SW 1271 (cell line): ENCODE data around the gene ST7.
"Not testable (repeated sequence)": the region's sequence is repeated elsewhere in the genome, so short reads cannot be mapped to it uniquely, and the experiment has no call there.

Experiments
- DNase-seq, 2 experiments: peaks; one replicate each; lab custom pipeline; 2025; lab: John Stamatoyannopoulos, UW

ST7 gene

DNA sequence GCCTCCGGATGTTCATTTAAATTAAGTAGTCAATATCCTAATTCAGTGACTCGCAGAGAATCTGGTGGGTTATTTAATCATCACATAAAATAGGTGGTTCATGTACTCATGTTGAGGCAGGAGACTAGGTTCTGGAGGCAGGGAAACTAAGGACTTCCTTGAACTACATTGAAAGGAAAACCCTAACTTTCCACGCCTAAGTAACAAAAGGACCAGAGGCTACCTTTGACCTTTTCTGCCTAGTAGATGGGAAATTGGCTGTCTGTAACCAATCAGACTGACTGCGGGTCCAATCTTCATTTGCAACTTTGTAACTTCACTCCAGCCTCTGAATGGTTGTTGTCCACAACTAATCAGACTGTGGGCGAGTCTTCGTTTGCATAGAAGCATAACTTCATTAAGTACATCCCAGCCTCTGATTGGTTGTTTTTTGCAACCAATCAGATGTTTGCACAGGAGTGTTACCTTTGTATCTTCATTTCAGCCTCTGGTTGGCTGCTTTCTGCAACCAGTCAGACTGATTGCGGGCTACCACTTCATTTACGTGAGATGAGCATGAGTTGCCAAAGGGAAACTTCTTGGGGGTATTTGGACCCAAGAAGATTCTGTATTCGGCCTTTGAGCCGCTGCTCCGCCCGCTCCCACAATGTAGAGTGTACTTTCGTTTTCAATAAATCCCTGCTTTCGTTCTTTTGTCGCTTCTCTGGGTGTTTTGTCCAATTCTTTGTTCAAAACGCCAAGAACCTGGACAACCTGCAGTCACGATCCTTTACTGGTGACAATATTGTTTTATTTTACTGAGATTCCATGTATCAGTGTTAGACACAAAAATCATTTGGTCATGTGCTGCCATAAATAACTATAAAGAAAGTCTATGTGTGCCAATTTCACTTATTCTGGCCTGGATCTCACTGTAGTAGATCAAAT is 1.7 kb upstream of the ST7 start:
- DNase-seq, result no peak

DNA sequence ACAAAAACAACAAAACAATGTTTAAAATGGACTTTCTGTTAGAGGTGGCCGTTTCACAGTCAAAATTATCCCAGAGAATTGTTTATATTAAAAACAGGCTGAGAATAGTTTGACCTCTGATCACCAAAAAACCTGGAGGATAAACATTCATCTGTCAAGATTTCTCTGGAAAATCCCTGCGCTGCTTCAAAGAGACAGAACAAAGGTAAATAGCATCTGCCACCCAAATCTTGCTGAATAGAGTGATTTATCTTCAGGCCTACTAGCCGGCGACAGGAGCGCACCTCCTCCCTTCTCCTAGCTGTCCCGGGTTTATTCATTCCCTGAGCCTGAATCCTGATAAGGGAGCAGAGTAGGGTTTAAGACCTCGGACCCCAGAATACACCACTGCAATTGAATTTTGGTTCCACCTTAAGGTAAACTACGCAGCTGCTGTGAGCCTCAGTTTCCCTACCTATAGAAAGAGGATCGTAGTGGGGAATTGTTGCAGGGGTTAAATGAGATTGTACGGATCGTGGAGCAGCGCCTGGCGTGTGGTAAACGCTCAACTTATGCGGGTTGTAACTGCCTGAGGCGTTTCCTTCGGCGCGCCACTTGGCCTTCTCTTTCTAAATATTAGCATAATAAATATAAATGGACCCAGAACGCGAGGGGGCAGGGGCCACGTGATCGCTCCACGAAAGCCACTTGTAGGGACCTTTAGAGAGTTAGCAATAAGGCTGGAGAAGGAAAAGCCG is 498 bp upstream of the ST7 start:
- peak in 1 of 2 experiments; percentile 58 for DNase-seq

DNA sequence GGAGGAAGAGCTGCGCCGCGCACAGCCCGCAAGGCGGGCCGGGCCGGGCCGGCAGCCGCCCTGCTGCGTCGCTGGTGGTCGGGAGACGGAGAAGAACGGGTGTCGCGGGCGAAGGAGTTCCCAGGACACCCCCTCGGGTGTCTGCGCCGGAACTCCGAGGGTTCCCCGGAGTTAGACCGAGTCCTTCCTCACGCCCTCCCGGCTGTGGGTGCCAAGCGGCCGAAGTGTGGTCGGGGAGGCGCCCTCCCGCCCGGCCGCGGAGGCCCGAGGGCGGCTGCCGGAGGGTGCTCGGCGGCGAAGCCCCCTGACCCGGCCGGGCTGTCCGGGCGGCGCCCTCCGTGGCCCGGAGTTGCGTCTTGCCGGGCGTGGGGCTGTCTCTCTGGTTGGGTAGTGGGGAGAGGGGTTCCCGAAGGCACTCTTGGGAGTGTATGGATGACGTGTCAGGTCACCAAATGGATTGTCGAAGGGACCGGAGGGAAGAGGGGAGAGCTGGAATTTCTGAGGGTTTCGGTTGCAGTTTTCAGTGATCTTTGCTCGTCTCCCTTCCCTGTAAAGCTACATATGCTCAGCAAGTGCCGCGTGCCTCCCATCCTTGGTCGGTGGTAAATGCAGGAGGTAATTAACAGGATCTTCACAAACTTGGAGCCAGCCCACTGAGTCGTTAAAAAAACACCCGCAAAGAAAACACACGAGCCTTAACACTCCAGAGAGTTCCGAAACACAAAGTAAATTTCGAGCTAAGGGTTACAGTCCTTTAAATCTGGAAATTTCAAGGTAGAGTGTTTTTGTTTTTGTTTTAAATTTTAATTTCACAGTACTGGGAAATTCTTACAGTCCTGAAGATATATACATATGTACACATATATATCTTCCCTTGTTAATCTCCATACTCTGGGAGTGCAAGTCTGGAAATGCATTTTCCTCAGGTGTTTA is 871 bp downstream of the ST7 start:
- DNase-seq, result peak; percentile 44 to 83

DNA sequence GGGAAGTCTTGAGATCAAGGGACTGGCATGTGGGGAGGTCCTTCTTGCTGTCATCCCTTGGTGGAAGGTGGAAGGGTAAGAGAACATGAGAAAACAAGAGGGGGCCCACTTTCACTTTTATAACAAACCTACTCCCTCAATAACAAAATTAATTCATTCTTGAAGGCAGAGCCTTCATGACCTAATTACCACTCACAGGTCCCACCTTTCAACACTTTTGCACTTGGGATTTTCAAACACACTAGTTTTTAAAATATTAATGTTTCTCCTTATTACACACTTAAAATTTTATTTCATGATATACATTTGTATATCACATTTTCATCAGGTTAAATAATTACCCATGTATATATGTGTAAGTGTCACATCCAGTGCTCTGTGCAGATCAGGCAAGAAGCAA is 2.0 kb downstream of the ST7 start:
- no peak for DNase-seq

DNA sequence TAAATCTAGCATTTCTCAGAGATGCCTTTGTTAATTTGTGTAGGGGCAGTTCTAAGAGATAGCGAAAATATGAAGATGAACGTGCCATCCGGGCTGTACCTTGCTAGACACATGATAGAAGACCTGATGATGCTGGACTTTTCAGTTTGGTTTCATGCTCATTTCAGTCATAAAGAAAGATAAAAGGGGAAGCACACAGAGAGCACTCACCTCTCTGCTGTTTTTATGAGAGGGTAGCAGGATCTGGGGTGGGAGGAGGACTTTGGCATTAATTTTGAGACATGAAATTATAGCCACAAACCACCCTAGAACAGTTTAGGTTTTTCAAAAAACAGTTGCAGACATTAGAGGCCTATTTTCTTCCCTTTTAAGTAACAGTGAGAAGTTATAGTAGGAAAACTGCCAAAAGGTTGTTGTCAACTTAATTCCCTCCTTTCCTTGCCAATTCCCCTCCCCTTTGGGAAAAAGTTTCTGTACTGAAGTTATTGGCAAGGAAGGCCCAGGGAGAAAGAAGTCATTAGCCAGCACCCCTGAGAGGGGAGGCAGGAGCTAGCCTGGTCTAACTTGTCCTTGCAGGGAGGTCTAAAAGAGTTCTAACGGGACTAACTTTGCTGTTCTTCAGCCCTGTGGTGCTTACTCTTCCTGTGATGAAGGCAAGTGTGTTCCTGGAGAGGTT is 2.6 kb downstream of the ST7 start:
- no peak for DNase-seq

DNA sequence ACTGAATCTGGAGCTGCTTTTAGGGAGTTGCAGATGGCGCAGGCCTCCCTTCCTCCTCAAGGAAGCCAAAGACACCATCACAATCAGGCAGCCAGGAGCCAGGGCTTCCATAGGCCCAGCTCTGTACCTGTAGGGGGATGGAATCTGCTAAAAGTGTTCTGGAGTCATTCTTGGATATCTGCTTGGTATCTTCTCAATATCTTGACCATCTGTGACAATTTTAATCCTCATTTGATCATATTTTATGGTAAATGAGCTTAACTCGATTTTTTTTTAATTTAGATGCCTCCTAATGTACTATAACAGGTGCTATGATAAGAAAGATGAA is 3.1 kb downstream of the ST7 start:
- no peak for DNase-seq

DNA sequence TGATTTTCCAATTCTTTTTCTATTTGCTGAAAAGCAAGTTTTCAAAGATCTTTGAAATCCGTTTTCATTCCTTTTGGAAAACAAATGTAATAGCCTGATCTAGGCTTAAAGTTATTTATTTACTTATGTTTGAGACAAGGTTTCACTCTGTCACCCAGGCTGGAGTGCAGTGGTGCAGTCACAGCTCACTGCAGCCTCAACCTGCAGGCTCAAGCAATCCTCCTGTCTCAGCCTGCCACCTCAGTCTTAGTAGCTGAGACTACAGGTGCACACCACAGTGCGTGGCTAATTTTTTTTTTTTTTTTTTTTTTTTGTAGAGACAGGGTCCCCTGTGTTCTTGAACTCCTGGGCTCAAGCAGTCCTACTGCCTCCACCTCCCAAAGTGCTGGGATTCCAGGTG is 4.6 kb downstream of the ST7 start:
- DNase-seq, result no peak

DNA sequence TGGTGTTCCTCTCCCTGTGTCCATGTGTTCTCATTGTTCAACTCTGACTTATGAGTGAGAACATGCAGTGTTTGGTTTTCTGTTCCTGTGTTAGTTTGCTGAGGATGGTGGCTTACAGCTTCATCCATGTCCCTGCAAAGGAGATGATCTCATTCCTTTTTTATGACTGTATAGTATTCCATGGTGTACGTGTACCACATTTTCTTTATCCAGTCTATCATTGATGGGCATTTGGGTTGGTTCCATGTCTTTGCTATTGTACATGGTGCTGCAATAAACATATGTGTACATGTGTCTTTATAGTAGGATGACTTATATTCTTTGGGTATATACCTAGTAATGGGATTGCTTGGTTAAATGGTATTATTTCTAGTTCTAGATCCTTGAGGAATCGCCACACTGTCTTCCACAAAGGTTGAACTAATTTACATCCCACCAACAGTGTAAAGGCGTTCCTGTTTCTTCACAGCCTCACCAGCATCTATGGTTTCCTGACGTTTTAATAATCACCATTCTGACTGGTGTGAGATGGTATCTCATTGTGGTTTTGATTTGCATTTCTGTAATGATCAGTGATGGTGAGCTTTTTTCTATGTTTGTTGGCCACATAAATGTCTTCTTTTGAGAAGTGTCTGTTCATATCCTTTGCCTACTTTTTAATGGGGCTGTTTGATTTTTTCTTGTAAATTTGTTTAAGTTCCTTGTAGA is 8.8 kb downstream of the ST7 start:
- not testable (repeated sequence) for DNase-seq

DNA sequence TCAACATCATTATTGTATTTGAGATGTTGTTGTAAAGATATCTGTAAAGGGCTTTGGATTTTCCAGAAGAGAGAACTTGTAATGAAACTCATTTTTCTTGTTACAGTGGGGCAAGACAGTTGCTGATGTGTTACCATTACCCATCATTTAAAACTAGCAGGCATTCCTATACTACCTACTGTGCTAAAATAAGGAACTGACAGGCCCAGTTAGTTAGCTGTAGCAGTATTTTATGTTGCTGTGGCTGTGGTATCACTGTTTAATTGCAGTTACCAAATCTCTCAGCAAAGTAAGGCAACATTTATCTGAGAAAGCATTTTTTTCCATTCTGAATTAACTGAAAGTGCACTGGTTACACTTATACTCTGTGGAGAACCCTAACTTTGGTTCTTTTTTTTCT is 9.9 kb downstream of the ST7 start:
- DNase-seq, result no peak

DNA sequence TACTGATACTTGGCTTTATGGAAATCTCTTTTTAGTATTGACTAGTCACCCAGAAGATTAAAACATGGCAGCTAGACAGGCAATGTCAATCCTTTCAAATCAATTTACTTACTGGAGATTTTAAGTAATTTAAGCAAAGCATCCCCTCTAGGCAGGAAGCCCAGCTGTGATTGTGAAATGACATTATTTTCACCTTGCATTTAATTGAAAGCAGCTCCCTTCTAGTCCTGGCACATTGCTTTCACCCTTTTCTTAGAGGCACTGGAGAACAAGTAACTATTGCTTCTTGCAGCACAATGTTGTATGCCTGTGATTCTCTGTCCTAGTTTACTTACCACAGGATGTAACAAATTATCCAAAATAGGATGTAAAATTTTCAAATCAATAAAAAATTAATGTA is 13.3 kb downstream of the ST7 start:
- DNase-seq, result no peak

DNA sequence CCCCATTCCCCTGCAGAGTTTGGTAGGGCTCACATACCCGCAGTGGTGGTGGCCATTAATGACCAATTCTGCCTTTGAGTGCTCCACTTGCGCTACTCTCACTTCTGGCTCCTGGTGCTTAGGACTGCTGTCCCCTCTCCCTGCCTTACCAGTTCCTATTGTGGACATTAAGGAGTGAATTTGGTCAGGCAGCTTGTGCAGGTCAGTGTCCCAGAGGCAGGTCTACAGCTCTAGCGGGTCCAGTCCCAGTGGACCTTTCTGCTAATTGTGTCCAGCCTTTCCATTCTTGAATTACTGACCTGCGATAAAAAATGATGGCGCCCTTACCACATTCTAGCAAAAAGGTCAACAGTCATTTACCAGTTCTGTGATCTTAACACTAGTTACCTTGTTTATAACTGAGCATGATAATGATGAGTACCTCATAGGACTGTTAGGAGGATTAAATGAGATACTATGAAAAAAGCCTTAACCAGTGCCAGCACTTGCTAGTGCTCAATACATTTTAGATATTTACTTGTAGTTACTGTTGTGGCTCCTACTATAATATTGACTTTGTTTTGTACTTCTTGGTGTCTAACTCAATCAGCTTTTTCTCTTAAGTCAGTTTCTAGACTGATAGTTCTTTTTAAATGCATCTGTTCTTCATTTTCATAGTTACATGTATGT is 14.1 kb downstream of the ST7 start:
- no peak for DNase-seq

DNA sequence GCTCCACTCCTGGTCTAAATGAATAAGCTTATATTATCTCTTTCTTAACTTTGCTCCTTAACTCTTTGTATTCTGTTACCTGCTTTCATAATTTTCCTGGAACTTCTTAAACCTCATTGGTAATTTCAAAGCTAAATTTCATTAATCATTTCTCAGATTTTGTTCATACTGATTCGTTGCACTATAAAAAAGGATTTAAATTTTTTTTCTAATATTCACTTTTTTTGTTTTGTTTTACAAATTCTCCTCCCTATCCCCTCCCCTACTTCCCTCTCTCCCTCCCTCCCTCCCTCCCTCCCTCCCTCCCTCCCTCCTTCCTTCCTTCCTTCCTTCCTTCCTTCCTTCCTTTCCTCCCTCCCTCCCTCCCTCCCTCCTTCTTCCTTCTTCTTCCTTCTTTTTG is 14.7 kb downstream of the ST7 start:
- DNase-seq, result no peak

DNA sequence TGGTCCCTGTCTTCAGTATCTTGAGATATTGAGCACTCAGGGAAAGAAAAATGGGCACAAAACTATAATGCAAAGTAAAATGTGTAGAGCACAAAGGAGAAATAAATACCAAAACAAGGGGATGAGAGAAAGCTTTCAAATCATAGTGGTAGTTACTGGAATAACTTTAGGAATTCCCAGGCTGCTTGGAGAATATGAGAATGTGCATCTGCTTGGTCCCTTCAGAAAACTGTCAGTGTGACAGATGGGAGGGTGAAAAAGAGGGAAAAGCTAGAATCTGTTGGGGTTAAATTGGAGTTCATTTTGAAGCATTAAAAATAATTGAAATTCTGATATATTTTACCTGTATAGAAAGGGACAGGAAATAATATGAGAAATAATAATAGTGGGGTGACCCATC is 15.3 kb downstream of the ST7 start:
- no peak for DNase-seq

DNA sequence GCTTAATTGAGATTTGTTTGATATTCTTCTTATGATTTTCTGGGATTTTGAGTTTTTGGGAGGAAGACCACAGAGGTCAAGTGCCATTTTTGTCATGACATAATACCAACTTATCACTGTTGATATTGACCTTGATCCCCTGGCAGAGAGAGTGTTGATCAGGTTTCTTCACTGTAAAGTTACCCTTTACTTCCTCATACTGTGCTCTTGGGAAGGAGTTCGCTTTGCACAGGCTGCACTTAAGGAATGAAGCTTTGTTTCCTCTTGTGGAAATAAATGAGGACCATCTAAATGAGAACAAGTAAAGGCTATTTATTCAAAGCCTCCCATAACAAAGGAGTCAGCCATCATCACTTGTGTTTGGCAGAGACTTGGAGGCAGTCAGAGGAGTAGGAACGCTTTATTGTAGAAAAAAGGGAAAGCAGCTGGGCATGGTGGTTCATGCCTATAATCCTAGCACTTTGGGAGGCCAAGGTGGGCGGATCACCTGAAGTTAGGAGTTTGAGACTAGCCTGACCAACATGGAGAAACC is 16.1 kb downstream of the ST7 start:
- no peak for DNase-seq

DNA sequence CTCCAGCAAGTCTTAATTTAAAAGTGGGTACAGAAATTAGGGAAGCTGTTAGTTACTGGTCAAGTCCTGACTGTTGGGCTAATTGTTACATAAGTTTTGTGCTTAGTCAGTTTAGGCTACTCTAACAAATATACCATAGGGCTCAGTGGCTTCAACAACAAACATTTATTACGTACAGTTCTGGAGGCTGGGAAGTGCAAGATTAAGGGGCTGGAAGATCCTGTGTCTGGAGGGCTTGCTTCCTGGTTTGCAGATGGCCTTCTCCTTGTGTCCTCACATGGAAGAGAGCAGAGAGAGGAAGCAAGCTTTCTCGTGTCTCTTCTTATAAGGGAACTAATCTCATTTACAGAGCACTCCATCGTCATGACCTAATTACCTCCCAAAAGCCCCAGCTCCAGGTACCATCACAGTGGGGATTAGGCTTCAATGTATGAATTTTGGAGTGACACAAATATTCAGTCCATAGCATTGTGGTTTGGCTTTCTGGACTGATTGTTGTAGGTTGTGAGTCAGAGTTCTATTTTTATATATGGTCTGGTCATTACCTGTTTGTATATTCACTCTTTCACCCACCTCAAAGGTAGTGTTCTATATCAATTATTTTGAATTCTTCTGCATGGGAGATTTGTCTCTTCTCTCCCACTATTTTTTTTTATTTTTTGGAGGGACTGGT is 17.1 kb downstream of the ST7 start:
- DNase-seq, result no peak

DNA sequence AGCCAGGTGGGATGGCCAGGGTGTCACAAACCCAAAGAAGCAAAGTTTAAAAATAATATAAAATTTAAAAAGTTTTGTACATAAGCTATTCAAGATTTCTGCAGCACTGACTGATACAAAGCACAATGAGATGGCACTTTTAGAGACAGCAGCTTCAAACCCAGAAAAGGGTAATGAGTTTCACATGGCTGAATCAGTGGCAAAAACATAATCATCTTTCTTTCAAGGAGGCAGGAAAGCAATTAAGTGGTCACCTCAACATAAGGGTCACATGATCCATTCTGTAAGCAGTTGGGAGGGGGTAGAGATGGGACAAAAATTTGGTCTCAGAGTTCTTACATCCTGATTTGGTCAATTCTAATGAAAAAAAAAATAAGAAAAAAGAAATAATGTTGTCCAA is 17.9 kb downstream of the ST7 start:
- not testable (repeated sequence) for DNase-seq

DNA sequence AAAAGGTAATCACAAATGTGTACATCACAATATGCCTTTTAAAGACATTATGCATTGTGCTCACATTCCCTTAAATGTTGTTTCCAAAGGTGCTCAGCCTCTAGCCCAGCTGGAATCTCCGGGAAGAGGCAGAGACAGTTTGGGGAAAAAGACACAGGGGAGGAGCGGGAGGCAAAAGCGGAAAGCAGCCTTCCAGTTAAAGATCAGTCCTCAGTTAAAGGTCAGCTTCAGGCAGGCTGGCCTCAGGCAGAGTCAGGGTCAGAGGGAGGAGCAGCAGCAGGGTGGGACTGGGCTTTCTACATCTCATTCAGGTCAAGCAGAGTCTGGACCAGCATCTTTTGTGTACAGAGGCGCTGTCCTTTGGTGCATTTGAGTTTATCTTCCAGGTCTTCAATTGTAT is 18.6 kb downstream of the ST7 start:
- DNase-seq, result no peak

DNA sequence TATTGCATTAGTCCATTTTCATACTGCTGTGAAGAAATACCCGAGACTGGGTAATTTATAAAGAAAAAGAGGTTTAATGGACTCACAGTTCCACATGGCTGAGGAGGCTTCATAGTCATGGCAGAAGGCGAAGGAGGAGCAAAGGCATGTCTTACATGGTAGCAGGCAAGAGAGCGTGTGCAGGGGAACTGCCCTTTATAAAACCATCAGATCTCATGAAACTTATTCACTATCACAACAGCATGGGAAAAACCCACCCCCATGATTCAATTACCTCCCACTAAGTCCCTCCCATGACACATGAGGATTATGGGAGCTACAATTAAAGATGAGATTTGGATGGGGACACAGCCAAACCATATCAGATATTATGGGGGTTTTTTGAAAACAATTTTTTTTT is 21.7 kb downstream of the ST7 start:
- DNase-seq, result not testable (repeated sequence)

DNA sequence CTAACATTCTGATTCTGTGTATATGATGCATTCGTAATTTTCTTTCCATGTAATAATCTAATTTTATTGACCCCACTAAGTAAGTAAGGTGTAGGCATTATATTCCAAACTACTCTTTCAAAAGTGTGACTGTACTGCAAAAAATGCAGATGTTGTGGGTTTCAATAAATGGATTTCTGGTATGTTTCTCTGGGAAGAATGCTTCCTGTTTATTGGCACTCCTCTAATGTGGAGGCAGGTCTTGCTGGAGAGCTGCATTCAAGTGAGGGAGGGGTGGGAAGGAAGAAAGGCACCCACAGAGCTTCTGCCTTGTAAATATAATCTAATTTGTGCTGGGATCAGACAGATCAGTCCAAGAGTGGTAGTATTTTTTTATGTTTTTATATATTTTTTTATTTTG is 23.9 kb downstream of the ST7 start:
- no peak for DNase-seq

DNA sequence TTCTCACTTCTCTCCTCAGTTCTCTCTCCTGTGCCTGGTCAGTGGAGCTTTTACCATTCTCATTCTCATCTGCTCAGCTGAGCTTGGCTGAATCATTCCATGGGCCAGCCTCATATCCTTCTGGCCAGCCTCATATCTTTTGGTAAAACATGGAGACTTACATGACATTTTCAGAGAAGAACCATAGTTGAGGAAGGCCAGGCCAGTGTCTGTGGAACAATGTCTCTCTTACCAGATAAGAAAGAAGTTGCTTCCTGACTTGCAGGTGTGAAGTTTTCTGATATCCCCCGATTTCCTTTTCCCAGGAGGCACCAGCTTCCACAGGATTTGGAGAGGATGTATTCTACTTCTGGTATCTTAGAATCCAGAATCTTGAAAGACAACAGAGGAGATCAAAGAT is 24.7 kb downstream of the ST7 start:
- no peak for DNase-seq
